Uterus (tissue), 2 donors: Measurements from ENCODE around the gene VCX.

ENCODE experiments used
- CTCF ChIP-seq, 4 experiments: fragments of 200-600 bp in 2 of 4; fragments of 450-650 bp in 2 of 4; sonication (generic) in 2 of 4; IDR thresholded peaks; one replicate each; pipeline ENCODE4 v1.5.1; 2016 to 2019; ENCODE audit warnings: antibody characterized with exemption in 4 of 4, mild to moderate bottlenecking in 2 of 4, moderate library complexity in 1 of 4
- POLR2A ChIP-seq, 2 donors: fragments of 450-650 bp; IDR thresholded peaks; one replicate each; pipeline ENCODE4 v1.6.1; 2016; ENCODE audit warnings: antibody characterized with exemption in 2 of 2, mild to moderate bottlenecking in 1 of 2, moderate library complexity in 1 of 2

GRCh38 chrX:7852166-7852565 is 9.2 kb downstream of the VCX start:
- TF ChIP-seq CTCF (IDR thresholded peaks at IDR 0.05) (no peak), POLR2A (IDR thresholded peaks at IDR 0.05) (no peak)
